Measurements from ENCODE around the gene SLC41A2. TPM values are rescaled to one million over a fixed set of nuclear protein-coding genes. Genes with fewer than 3 reads are reported as not detected.
A peak's percentile ranks its signal among the peaks of the same experiment; 100 is the strongest.

Gene SLC41A2
- total RNA-seq, 1 experiment from 2014 or later = 3.8 TPM

DNA sequence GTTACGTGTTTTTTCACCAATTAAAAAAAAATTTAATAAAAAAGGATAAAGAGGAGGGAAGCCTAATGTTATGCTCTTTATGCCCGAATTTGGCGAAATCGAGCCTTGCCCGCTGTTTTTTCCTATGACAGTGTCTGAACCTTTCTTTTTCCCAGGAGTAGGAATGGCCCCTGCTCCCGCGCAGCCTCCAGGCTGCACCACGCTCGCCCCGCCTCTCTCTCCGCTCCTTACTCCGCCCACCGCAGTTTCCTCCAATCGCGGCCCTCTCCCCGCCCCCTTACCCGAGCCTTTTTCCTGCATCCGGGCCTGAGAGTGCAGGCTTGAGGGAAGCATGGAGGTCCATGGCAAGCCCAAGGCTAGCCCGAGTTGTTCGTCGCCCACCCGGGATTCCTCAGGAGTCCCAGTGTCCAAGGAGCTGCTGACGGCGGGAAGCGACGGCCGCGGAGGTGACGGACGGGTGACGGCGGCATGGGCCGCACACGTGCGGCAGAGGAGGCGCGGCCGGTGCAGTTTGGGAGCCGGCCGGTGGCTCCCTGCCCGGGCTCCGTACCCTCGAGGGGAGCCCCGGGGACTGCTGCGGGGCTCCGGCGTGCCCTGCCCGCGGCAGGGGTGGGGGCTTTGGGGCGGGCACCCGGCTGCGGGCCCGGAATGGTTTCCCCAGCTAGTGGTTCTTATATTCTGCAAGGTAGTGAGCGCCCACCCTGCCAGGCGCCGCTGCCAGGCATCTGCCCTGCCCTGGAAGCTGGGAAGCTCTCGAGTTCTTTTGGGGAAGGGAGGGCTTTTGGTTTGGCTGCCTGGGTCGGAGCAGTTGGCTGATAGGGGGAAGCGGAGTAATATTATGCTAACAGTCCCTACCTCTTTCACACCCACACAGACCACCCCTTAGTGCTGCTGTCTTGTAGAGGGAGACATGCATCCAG is 28.2 kb upstream of the SLC41A2 start, which contains the start of gene NOPCHAP1 (continued):
- TF ChIP-seq, protein P1, sequence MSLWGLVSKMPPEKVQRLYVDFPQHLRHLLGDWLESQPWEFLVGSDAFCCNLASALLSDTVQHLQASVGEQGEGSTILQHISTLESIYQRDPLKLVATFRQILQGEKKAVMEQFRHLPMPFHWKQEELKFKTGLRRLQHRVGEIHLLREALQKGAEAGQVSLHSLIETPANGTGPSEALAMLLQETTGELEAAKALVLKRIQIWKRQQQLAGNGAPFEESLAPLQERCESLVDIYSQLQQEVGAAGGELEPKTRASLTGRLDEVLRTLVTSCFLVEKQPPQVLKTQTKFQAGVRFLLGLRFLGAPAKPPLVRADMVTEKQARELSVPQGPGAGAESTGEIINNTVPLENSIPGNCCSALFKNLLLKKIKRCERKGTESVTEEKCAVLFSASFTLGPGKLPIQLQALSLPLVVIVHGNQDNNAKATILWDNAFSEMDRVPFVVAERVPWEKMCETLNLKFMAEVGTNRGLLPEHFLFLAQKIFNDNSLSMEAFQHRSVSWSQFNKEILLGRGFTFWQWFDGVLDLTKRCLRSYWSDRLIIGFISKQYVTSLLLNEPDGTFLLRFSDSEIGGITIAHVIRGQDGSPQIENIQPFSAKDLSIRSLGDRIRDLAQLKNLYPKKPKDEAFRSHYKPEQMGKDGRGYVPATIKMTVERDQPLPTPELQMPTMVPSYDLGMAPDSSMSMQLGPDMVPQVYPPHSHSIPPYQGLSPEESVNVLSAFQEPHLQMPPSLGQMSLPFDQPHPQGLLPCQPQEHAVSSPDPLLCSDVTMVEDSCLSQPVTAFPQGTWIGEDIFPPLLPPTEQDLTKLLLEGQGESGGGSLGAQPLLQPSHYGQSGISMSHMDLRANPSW (CRISPR knock-in tag; conservative IDR thresholded peaks at IDR 0.05; ENCODE audit: low read depth) = no peak
- TF ChIP-seq ZNF671 (CRISPR knock-in tag; IDR thresholded peaks at IDR 0.05) (no peak), ZNF232 (CRISPR knock-in tag; IDR thresholded peaks at IDR 0.05) (no peak), FOXK1 (CRISPR knock-in tag; IDR thresholded peaks at IDR 0.05) (0 out of 2 replicates have a peak, but pooled peaks have one; percentile 52), TP53 (CRISPR knock-in tag; IDR thresholded peaks at IDR 0.05) (0 out of 2 replicates have a peak, but pooled peaks have one; percentile 77), CBFB (CRISPR knock-in tag; IDR thresholded peaks at IDR 0.05; ENCODE audit: low read depth) (no peak), NR3C1 (CRISPR knock-in tag; conservative IDR thresholded peaks at IDR 0.05; ENCODE audit: low read depth) (no peak), ZNF121 (CRISPR knock-in tag; IDR thresholded peaks at IDR 0.05) (no peak), NFE2L1 (CRISPR knock-in tag; IDR thresholded peaks at IDR 0.05) (0 out of 2 replicates have a peak, but pooled peaks have one; percentile 28)
- TF ChIP-seq, protein P2, sequence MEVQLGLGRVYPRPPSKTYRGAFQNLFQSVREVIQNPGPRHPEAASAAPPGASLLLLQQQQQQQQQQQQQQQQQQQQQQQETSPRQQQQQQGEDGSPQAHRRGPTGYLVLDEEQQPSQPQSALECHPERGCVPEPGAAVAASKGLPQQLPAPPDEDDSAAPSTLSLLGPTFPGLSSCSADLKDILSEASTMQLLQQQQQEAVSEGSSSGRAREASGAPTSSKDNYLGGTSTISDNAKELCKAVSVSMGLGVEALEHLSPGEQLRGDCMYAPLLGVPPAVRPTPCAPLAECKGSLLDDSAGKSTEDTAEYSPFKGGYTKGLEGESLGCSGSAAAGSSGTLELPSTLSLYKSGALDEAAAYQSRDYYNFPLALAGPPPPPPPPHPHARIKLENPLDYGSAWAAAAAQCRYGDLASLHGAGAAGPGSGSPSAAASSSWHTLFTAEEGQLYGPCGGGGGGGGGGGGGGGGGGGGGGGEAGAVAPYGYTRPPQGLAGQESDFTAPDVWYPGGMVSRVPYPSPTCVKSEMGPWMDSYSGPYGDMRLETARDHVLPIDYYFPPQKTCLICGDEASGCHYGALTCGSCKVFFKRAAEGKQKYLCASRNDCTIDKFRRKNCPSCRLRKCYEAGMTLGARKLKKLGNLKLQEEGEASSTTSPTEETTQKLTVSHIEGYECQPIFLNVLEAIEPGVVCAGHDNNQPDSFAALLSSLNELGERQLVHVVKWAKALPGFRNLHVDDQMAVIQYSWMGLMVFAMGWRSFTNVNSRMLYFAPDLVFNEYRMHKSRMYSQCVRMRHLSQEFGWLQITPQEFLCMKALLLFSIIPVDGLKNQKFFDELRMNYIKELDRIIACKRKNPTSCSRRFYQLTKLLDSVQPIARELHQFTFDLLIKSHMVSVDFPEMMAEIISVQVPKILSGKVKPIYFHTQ (CRISPR knock-in tag; IDR thresholded peaks at IDR 0.05) = no peak
- TF ChIP-seq, protein P3, sequence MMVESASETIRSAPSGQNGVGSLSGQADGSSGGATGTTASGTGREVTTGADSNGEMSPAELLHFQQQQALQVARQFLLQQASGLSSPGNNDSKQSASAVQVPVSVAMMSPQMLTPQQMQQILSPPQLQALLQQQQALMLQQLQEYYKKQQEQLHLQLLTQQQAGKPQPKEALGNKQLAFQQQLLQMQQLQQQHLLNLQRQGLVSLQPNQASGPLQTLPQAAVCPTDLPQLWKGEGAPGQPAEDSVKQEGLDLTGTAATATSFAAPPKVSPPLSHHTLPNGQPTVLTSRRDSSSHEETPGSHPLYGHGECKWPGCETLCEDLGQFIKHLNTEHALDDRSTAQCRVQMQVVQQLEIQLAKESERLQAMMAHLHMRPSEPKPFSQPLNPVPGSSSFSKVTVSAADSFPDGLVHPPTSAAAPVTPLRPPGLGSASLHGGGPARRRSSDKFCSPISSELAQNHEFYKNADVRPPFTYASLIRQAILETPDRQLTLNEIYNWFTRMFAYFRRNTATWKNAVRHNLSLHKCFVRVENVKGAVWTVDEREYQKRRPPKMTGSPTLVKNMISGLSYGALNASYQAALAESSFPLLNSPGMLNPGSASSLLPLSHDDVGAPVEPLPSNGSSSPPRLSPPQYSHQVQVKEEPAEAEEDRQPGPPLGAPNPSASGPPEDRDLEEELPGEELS (CRISPR knock-in tag; IDR thresholded peaks at IDR 0.05) = peak; percentile 83
- TF ChIP-seq, protein P4, sequence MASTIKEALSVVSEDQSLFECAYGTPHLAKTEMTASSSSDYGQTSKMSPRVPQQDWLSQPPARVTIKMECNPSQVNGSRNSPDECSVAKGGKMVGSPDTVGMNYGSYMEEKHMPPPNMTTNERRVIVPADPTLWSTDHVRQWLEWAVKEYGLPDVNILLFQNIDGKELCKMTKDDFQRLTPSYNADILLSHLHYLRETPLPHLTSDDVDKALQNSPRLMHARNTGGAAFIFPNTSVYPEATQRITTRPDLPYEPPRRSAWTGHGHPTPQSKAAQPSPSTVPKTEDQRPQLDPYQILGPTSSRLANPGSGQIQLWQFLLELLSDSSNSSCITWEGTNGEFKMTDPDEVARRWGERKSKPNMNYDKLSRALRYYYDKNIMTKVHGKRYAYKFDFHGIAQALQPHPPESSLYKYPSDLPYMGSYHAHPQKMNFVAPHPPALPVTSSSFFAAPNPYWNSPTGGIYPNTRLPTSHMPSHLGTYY (CRISPR knock-in tag; IDR thresholded peaks at IDR 0.05) = no peak
- TF ChIP-seq, protein P5, sequence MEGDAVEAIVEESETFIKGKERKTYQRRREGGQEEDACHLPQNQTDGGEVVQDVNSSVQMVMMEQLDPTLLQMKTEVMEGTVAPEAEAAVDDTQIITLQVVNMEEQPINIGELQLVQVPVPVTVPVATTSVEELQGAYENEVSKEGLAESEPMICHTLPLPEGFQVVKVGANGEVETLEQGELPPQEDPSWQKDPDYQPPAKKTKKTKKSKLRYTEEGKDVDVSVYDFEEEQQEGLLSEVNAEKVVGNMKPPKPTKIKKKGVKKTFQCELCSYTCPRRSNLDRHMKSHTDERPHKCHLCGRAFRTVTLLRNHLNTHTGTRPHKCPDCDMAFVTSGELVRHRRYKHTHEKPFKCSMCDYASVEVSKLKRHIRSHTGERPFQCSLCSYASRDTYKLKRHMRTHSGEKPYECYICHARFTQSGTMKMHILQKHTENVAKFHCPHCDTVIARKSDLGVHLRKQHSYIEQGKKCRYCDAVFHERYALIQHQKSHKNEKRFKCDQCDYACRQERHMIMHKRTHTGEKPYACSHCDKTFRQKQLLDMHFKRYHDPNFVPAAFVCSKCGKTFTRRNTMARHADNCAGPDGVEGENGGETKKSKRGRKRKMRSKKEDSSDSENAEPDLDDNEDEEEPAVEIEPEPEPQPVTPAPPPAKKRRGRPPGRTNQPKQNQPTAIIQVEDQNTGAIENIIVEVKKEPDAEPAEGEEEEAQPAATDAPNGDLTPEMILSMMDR (IDR thresholded peaks at IDR 0.05) = no peak
- TF ChIP-seq, protein P6, sequence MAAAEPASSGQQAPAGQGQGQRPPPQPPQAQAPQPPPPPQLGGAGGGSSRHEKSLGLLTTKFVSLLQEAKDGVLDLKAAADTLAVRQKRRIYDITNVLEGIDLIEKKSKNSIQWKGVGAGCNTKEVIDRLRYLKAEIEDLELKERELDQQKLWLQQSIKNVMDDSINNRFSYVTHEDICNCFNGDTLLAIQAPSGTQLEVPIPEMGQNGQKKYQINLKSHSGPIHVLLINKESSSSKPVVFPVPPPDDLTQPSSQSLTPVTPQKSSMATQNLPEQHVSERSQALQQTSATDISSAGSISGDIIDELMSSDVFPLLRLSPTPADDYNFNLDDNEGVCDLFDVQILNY (CRISPR knock-in tag; IDR thresholded peaks at IDR 0.05) = 0 out of 2 replicates have a peak, but pooled peaks have one; percentile 64
- TF ChIP-seq, protein P7, sequence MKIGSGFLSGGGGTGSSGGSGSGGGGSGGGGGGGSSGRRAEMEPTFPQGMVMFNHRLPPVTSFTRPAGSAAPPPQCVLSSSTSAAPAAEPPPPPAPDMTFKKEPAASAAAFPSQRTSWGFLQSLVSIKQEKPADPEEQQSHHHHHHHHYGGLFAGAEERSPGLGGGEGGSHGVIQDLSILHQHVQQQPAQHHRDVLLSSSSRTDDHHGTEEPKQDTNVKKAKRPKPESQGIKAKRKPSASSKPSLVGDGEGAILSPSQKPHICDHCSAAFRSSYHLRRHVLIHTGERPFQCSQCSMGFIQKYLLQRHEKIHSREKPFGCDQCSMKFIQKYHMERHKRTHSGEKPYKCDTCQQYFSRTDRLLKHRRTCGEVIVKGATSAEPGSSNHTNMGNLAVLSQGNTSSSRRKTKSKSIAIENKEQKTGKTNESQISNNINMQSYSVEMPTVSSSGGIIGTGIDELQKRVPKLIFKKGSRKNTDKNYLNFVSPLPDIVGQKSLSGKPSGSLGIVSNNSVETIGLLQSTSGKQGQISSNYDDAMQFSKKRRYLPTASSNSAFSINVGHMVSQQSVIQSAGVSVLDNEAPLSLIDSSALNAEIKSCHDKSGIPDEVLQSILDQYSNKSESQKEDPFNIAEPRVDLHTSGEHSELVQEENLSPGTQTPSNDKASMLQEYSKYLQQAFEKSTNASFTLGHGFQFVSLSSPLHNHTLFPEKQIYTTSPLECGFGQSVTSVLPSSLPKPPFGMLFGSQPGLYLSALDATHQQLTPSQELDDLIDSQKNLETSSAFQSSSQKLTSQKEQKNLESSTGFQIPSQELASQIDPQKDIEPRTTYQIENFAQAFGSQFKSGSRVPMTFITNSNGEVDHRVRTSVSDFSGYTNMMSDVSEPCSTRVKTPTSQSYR (CRISPR knock-in tag; IDR thresholded peaks at IDR 0.05) = no peak
- TF ChIP-seq, protein P8, sequence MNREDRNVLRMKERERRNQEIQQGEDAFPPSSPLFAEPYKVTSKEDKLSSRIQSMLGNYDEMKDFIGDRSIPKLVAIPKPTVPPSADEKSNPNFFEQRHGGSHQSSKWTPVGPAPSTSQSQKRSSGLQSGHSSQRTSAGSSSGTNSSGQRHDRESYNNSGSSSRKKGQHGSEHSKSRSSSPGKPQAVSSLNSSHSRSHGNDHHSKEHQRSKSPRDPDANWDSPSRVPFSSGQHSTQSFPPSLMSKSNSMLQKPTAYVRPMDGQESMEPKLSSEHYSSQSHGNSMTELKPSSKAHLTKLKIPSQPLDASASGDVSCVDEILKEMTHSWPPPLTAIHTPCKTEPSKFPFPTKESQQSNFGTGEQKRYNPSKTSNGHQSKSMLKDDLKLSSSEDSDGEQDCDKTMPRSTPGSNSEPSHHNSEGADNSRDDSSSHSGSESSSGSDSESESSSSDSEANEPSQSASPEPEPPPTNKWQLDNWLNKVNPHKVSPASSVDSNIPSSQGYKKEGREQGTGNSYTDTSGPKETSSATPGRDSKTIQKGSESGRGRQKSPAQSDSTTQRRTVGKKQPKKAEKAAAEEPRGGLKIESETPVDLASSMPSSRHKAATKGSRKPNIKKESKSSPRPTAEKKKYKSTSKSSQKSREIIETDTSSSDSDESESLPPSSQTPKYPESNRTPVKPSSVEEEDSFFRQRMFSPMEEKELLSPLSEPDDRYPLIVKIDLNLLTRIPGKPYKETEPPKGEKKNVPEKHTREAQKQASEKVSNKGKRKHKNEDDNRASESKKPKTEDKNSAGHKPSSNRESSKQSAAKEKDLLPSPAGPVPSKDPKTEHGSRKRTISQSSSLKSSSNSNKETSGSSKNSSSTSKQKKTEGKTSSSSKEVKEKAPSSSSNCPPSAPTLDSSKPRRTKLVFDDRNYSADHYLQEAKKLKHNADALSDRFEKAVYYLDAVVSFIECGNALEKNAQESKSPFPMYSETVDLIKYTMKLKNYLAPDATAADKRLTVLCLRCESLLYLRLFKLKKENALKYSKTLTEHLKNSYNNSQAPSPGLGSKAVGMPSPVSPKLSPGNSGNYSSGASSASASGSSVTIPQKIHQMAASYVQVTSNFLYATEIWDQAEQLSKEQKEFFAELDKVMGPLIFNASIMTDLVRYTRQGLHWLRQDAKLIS (CRISPR knock-in tag; IDR thresholded peaks at IDR 0.05; ENCODE audit: borderline replicate concordance) = no peak
- TF ChIP-seq, protein P9, sequence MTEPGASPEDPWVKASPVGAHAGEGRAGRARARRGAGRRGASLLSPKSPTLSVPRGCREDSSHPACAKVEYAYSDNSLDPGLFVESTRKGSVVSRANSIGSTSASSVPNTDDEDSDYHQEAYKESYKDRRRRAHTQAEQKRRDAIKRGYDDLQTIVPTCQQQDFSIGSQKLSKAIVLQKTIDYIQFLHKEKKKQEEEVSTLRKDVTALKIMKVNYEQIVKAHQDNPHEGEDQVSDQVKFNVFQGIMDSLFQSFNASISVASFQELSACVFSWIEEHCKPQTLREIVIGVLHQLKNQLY (CRISPR knock-in tag; IDR thresholded peaks at IDR 0.05) = no peak
